HG02798 (cell line): Measurements from ENCODE around the gene L3MBTL4.
"Not testable (repeated sequence)": the region's sequence is repeated elsewhere in the genome, so short reads cannot be mapped to it uniquely, and the experiment has no call there.

Experiments used
- ATAC-seq: cut with Tn5 transposase; IDR thresholded peaks from one replicate; pipeline ENCODE4 v1.9.1; 2021; ENCODE audit warnings: mild to moderate bottlenecking; ENCODE audit not compliant: unreplicated experiment, poor library complexity

L3MBTL4 gene

DNA sequence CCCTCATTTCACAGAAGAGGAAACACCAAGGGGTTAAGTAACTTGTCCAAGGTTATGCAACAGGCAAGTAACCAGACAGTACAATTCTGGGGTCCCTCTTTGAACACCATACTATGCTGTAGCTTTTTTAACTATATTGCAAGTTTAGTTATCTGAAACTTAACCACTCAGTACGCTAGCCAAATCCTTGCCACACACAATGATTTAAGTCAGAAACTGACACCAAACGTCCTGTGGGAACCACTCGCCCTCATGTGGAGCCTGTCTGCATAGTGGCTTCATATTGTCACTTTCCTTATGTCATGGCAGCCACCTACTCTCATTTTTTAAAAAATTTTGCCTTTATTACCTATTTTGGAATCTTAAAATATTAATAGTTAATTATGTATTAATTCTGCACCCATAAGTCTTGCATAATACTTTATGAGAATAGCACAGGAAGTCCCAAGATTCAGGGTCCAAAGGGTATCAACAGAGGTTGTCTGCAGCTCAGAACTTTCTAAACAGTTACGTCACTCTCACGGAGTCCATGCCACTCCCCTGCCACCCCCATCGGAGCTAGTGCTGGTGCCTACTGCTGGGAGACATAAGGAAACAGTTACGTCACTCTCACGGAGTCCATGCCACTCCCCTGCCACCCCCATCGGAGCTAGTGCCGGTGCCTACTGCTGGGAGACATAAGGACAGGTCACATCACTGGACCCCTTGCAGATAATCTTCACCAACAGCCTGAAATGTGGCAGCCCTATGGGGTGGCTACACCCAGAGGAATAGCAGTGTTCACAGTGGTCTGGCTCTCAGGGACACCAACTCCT, 99.0 kb downstream of the L3MBTL4 start:
- no peak for ATAC-seq

DNA sequence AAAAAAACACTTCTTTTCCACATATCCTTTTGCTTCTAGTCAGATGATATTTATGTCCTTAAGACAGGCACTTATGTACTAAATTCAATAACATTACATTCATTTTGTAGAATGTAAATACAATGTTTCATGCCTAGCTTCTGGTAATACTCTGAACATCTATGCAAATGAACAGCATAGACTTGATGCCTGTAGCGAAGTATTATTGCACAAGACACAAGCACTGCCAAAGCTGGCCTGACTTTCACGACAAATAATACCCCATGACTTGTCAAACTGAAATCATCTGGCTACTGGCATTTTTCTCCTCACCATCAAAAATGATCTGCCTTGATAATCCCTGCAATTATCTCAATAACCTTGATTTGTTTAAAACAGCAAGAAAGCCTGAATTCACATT, 101.3 kb downstream of the L3MBTL4 start:
- ATAC-seq: no peak

DNA sequence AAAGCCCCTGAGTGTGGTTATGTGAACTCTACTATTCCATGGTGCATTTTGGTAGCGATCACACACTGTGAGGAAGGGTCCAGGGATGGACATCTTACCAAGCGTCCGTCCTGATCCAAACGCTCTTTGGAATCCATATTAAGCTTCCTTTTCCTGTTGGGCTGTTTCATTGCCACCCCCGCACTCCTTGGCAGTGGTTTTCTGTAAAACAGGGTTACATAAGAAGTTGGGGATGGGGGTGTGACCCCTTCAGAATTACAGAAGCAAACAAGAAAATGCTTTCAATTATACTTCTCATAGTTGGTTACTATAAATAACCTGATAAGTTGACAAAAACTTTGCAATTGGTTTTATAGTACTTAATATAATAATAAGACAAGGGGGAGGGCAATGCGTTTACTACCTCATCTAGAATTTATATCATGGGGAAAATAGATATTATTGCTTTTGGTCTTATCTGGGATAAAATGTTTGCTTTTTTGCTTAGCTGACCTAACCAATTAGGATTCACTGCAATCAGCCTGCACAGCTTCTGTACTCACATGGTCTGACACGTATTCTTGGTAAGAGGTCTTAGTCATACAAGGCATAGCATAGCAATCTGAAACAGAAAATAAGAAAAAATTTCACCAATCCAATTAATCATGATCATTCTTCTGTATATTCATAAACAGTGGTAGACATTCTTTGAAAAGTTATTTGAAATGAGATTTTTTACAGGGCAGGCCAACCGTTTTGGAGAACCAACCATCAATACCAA, 103.1 kb downstream of the L3MBTL4 start:
- ATAC-seq: no peak

DNA sequence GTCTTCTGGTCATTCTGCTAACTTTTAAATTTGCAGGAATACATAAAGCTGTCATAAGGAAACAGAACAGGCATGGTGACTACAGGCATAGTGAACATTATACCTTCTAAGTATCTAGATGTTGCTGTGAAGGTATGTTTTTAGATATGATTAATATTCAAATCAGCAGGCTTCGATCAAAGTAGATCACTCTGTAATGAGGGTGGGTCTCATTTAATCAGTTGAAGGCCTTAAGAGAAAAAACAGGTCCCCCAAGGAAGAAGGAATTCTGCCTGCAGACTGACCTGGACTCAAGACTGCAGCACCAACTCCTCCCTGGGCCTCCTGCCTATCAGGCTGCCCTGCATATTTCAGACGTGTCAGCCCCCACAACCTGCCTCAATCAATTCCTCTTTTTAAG, 104.0 kb downstream of the L3MBTL4 start:
- no peak for ATAC-seq

DNA sequence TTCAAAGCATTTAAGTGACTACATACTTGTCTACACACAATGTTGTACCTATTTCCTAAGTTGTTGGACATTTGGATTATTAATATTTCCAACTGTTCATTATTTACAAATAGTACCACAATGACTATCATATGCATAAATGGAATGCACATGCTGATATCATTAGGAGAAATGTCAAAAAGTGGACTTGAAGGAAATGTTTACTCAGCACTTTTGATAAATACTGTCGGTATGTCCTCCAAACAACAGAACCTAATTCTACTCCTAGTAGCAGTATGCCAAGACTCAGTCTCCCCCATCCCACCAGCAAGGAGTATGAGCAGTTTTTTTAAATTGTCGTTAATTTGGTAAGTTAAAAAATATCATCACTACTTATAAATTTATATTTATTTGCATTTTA, 116.8 kb downstream of the L3MBTL4 start:
- no peak for ATAC-seq

DNA sequence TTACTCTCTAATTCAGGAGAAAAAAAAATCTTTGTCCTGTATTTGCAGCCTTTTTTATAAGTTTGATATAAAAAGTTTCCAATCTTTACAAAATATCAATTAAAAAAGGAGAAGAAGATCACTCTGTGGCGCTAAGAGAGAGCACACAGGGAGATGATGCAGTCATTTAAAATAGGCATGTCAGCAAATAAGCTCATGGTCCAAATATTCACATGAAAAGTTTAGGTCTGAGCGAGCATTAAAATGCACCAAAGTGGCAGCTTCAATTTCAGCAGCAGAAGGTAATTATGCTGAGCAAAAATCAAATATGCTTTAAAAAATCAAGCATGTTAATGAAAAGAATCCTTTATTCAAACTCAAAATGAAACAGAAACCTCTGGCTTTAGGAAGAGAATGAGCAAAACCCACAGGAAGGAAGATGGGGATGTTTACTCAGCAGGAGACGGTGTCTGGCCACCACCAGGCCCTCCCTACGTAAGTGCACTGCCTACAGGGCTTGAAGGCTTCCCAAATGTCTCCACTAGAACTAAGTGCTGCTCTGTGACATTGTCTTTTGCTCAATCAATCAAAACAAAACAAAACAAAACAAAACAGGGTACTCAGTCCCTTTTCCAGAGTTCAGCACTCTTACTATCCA, 120.4 kb downstream of the L3MBTL4 start:
- ATAC-seq: no peak

DNA sequence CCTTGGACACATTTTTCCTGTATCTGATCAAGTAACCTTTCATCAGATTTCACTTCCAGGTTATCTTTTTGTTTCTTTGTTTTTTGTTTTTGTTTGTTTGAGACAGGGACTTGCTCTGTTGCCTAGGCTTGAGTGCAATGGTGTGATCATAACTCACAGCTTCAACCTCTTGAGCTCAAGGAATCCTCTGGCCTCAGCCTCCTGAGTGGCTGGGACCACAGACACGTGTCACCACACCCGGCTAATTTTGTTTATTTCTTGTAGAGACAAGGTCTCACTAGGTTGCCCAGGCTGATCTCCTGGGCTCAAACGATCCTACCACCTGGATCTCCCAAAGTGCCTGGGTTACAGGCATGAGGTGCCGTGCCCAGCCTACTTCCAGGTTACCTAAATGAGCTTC, 124.9 kb downstream of the L3MBTL4 start:
- no peak for ATAC-seq

DNA sequence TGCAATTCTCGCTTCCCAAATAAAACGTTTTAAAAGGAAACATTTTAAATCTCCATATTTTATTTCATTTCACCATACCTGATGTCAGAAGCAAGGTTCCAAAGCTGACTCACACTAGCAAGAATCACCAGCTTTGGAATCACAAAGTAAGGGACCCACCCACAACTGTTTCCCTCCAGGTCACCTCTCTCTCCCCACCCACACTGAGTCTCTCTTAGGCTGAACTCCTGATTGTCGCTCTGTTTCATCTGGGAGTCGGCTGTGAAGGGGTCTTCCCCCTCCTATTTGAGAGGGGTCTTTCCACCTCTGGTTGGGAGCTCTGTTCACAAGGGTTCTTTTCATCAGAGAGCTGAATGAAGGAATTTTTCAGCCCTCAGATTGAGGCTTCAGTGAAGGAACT, 128.1 kb downstream of the L3MBTL4 start:
- ATAC-seq: no peak

DNA sequence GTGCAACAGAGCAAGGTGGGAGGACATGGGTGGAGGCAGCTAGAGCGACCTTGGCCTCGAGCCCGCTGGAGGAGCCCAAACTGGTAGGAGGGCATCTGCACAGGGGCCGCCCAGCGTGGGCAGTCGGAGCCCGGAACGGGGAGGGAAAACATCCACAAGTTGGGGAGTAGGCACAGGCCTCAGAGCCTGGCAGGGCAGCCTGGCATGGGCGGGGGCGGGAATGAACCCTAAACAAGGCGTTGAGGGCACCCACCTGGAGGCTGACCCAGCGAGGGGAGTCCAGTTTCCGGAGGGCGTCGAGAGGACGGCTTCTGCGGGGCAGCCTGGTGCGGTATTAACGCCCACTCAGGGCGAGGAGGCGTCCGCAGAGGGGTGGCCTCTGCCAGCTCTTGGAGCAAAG, 129.9 kb downstream of the L3MBTL4 start:
- ATAC-seq: no peak

DNA sequence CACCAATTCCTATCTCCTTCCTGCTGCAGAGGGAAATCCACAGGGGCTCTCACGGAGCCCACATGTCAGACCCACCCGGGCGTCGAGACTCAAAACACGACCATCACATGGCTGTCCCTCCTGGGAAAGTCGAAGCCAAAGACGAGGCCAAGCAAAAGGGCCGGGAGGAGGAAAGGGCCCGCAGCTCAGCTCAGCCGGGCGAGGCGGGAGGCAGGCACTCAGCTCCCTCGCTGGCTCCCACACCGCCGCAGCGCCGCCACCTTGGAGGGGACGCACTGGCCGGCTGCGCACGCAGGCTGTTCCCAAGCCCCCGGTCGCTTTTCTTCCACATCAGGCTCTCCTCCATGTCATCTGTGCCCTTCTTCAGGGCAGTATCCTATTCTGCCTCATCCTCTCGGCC, 130.4 kb downstream of the L3MBTL4 start:
- no peak for ATAC-seq

DNA sequence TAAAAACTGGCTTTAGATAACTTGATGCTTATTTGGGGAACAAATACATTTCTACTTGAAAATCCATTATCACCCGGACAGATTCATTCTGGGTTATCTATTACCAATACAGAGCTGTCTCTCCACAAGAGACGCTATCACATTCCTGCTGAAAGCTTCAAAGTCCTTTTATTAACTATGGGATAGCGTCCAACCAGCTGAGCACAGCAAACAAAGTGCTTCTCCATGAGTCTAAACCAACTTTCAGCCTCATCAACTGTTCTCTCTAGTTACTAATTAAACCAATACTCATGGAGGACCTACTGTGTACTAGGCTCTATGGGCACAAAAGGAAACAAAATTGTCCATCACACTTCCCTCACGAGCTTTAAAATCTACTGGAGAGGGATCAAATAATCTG, 132.8 kb downstream of the L3MBTL4 start:
- no peak for ATAC-seq

DNA sequence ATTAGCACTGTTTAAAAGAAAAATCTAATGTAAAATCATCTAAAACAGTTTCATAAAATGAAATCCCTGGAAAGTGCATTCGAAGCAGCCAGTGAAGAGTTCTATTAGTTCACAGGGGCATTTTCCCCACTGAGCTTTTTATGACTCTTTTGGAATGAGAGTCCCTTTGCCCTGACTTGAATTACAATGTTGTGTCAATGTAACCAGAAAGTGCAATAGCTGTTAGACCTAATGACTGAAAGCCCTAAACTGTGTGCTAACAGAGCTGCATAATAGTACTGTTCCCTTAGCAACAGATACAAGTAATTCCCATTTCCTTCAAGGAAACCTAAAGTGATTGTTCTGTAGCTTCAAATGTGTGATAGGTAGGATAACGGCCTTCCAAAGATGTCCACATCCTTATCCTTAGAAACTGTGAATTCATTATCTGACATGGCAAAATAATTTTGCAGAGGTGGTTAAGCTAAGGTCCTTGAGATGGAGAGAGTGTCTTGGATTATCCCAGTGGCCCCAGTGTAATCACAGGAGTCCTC, 134.4 kb downstream of the L3MBTL4 start:
- ATAC-seq: no peak

DNA sequence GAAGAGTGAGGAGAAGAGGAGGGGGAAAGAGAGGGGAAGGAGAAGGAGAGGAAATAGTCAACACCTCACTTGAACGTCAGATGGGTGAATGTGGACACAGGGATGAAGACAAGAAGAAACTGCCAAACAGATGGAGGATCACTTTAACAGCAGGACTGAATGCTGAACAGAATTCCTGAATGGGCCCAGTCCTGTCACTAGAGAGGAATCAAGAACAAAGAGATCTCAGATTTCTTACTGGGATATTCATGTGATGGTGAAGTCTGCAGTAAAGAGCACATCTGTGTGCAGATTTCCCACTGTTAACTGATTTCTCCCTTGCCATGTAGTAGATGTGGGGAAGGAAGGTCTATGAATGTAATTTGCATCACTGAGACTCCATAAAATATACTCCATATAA, 135.4 kb downstream of the L3MBTL4 start:
- no peak for ATAC-seq

DNA sequence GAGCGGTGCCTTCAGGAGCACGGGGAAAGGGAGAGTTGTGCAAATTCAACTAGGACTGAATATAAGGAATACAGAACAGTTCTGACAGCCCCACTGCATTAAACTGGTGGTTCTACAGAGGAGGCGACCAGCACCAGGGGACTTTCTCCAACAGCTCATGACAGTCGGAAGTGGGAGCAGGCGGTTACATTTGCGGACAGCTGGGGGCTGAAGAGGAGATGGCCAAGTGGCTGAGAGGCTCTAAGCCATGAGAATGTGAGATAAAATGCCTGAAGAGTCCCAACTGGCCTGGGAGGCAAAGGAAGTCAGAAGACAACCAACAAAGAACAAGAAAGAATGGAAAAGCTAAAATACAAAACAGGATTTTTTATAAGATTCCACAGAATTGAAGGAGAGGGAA, 141.3 kb downstream of the L3MBTL4 start:
- ATAC-seq: no peak

DNA sequence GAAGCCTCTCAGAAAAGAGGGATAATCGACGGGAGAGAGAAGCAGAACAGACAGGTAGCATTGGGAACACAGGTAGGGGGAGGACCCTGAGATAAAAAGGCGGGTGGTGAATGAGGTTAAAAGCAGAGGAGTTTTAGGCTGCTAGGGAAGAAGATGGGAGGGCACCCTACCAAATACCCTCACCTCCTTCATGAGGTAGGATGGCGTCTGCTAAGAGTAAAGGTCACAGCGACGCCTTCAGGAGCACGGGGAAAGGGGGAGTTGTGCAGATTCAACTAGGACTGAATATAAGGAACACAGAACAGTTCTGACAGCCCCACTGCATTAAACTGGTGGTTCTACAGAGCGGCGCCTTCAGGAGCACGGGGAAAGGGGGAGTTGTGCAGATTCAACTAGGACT, 142.6 kb downstream of the L3MBTL4 start:
- ATAC-seq: not testable (repeated sequence)

DNA sequence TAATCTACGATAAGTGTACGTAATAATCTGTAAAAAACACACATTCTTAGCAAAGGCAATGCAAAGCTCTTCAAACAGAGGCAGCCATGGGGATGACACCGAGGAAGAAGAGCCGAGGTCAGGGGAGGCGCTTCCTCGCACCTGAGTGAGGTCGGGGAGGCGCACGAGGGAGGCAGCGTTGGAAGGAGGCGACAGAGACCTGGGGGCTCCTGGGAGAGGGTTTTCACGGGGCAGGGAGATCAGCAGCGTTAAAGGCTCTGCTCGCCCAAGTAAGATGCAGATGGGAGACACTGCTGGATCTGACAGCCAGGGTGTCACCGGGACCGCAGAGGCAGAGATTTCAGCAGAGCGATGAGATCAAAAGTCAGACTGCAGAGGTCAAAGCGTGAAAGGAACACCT, 143.1 kb downstream of the L3MBTL4 start:
- ATAC-seq: no peak

DNA sequence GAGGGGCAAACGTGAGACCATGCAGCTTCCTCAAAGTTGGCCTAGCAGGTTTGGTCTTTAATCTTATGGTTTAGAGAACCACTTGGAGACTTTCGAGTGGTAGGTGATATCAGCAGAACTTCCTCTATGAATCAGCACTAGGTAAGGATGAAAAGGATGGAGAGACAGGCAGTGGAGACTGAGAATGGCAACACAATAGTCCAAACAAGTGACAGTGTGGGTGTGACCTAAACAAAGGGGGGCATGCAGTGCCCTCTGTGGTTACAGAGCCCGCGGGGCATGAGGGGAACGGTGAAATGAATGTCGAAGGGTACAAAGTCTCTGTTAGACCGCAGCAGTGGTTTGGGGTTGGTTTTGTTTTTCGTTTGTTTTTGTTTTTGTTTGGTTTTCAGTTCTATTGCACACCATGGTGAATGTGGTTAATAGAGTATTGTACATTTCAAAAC, 143.9 kb downstream of the L3MBTL4 start:
- peak; percentile 93 for ATAC-seq

DNA sequence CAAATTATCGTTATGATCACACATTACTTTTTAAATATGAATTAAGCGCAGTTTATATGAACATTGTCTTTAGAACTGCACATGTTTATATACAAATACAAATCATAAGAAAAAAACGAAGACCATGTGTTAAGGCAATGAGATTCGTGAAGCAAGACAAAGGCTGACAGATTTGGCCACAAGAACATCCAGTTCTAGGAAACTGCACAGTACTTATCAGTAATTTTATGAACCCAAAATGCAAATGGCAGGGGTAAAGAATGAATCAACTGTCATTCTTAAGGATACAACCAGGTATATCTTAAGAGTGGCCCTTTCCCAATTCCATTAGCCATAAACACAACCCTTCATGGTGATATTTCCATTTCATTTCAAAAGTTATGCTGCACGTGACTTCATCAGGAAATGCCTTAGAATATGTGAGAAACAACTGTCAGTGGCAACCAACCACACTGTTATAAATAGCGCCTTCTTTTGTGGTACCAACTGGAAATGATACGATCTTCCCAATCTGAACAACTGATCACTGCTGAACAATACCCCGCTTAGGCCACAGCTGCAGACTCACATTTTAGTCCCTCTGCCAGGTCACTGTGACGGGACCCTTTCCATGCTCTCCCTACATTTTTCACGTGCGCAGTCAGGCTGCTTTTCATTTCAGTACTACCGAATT, 144.9 kb downstream of the L3MBTL4 start:
- no peak for ATAC-seq

DNA sequence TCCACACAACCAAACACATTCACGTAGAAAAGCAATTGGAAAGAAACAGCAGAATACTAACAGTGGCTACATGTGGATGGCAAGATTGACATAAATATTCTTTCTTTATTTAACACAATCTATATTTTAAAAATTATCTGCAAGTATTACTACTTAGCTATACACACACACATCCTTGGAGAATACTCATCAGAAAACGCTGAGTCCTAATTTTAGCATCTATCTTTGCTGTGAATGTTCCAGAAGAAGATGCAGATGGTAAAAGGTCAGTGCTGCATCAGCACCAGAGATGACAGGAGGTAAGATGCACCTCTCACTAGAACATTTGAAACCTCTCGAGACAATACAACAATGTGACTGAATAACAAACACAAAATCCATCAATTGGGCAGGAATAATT, 148.5 kb downstream of the L3MBTL4 start:
- no peak for ATAC-seq

DNA sequence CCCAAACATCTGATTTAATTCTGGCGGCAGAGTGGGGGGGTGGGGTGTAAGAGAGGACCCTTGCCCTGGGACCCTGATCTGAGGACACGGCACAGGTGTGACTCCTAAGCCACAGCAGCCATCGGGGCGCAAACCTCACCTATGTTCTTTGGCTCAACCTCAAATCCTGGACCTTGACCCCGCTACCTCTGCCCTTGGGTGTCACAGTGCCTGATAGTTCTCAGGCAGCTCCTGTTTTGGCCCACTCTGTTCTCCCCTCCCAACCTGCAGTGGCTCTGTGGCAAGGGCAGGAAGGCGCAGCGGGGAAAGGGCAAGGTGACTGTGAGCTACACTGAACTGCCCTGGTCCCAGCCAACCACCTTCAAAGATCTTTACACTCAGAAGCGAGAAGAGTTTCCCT, 152.8 kb downstream of the L3MBTL4 start:
- no peak for ATAC-seq
